Dendritic cell treated with granulocyte-macrophage colony-stimulating factor and Interleukin-4, amounts not matched to agents 40 ng/mL and 50 ng/mL, for 4 days (primary cell): ENCODE data around the gene ZC3H12C.
"Not testable (repeated sequence)": the region's sequence is repeated elsewhere in the genome, so short reads cannot be mapped to it uniquely, and the experiment has no call there.

Experiments used
- H3K27ac Mint-ChIP-seq: one replicate; pipeline ENCODE4 v1.8.0; 2022; ENCODE audit warnings: mild to moderate bottlenecking, mixed read lengths
- H3K27me3 Mint-ChIP-seq: one replicate; pipeline ENCODE4 v1.8.0; 2022; ENCODE audit warnings: mild to moderate bottlenecking, mixed read lengths
- H3K36me3 Mint-ChIP-seq: one replicate; pipeline ENCODE4 v1.8.0; 2022; ENCODE audit warnings: low read depth, mixed read lengths
- H3K4me1 Mint-ChIP-seq: one replicate; pipeline ENCODE4 v1.8.0; 2022; ENCODE audit warnings: low read depth, mixed read lengths
- H3K4me3 Mint-ChIP-seq: one replicate; pipeline ENCODE4 v1.8.0; 2022; ENCODE audit warnings: mild to moderate bottlenecking, moderate library complexity, mixed read lengths
- H3K9me3 Mint-ChIP-seq: one replicate; pipeline ENCODE4 v1.8.0; 2022; ENCODE audit warnings: mixed read lengths
- intact Hi-C: fragments of 100-400 bp; cut with micrococcal nuclease; formaldehyde crosslinking; loops from one replicate; pipeline ENCODE4 v1.15.0; 2022

The ZC3H12C gene

GRCh38 chr11:110092515-110093406 lies at the start of gene ZC3H12C:
Gene ZC3H12C, plus strand, starts transcription at chr11:110093392. Its CDS starts 20 bp downstream, at chr11:110093412.
- no peaks in the 10 kb centered on the region for H3K9me3 Mint-ChIP-seq
- intact Hi-C loops: loop anchor here (1.0 to 2.0 kb wide), 2 partner anchors 65 to 146 kb away; no protein-coding TSS in a partner anchor
- H3K36me3 Mint-ChIP-seq: peaks cover 16% of the 10 kb centered on the region
- peak within 1 kb of the TSS; percentile 91 for H3K4me3 Mint-ChIP-seq
- peaks cover 22% of the 10 kb centered on the region for H3K27me3 Mint-ChIP-seq
- H3K4me1 Mint-ChIP-seq: peaks cover 19% of the 10 kb centered on the region
- H3K27ac Mint-ChIP-seq: peak within 1 kb of the TSS; percentile 89

GRCh38 chr11:110044226-110044968 lies 48.8 kb upstream of the ZC3H12C start:
- Mint-ChIP-seq H3K36me3 (no peaks in the 10 kb centered on the region), H3K27ac (no peak overlapping the region), H3K9me3 (no peaks in the 10 kb centered on the region), H3K4me3 (no peak overlapping the region), H3K4me1 (peaks cover 6% of the 10 kb centered on the region), H3K27me3 (no peaks in the 10 kb centered on the region)
- intact Hi-C loops: no loop called here

GRCh38 chr11:110046775-110047380 lies 46.3 kb upstream of the ZC3H12C start:
- intact Hi-C loops: no loop called here
- Mint-ChIP-seq H3K4me1 (peaks cover 6% of the 10 kb centered on the region), H3K36me3 (no peaks in the 10 kb centered on the region), H3K27ac (peak overlapping the region; percentile 73), H3K4me3 (no peak overlapping the region), H3K9me3 (peaks cover 10% of the 10 kb centered on the region), H3K27me3 (no peaks in the 10 kb centered on the region)

- Mint-ChIP-seq H3K4me1 (peaks cover 6% of the 10 kb centered on the region), H3K27me3 (no peaks in the 10 kb centered on the region), H3K9me3 (peaks cover 33% of the 10 kb centered on the region), H3K27ac (no peak overlapping the region), H3K4me3 (no peak overlapping the region), H3K36me3 (peaks cover 7% of the 10 kb centered on the region)
- intact Hi-C loops: no loop called here
Measured at GRCh38 chr11:110049501-110050200, 43.5 kb upstream of the ZC3H12C start.

- Mint-ChIP-seq H3K27me3 (no peaks in the 10 kb centered on the region), H3K4me1 (peaks cover 6% of the 10 kb centered on the region), H3K4me3 (no peak overlapping the region), H3K27ac (no peak overlapping the region), H3K36me3 (peaks cover 7% of the 10 kb centered on the region), H3K9me3 (peaks cover 35% of the 10 kb centered on the region)
- intact Hi-C loops: no loop called here
Measured at GRCh38 chr11:110050201-110050506, 43.0 kb upstream of the ZC3H12C start.

GRCh38 chr11:110053848-110054414 lies 39.3 kb upstream of the ZC3H12C start:
- Mint-ChIP-seq H3K27ac (no peak overlapping the region), H3K4me1 (no peaks in the 10 kb centered on the region), H3K36me3 (peaks cover 7% of the 10 kb centered on the region), H3K9me3 (peaks cover 35% of the 10 kb centered on the region), H3K4me3 (no peak overlapping the region), H3K27me3 (no peaks in the 10 kb centered on the region)
- intact Hi-C loops: no loop called here

GRCh38 chr11:110056956-110057355 lies 36.2 kb upstream of the ZC3H12C start:
- no peaks in the 10 kb centered on the region for H3K27me3 Mint-ChIP-seq
- H3K4me1 Mint-ChIP-seq: no peaks in the 10 kb centered on the region
- peaks cover 7% of the 10 kb centered on the region for H3K36me3 Mint-ChIP-seq
- intact Hi-C loops: no loop called here
- no peak overlapping the region for H3K4me3 Mint-ChIP-seq
- peaks cover 25% of the 10 kb centered on the region for H3K9me3 Mint-ChIP-seq
- H3K27ac Mint-ChIP-seq: no peak overlapping the region

GRCh38 chr11:110059706-110060463 lies 33.3 kb upstream of the ZC3H12C start:
- Mint-ChIP-seq H3K4me3 (no peak overlapping the region), H3K27me3 (no peaks in the 10 kb centered on the region)

GRCh38 chr11:110061296-110061695 lies 31.9 kb upstream of the ZC3H12C start:
- Mint-ChIP-seq H3K4me3 (no peak overlapping the region), H3K27ac (no peak overlapping the region), H3K9me3 (no peaks in the 10 kb centered on the region), H3K4me1 (peaks cover 11% of the 10 kb centered on the region), H3K27me3 (no peaks in the 10 kb centered on the region), H3K36me3 (no peaks in the 10 kb centered on the region)
- intact Hi-C loops: no loop called here

More at GRCh38 chr11:110059706-110060463, 33.3 kb upstream of the ZC3H12C start:
- intact Hi-C loops: no loop called here
- no peaks in the 10 kb centered on the region for H3K36me3 Mint-ChIP-seq
- peaks cover 11% of the 10 kb centered on the region for H3K4me1 Mint-ChIP-seq
- no peaks in the 10 kb centered on the region for H3K9me3 Mint-ChIP-seq
- no peak overlapping the region for H3K27ac Mint-ChIP-seq

GRCh38 chr11:110062247-110062646 lies 30.9 kb upstream of the ZC3H12C start:
- H3K4me1 Mint-ChIP-seq: peaks cover 11% of the 10 kb centered on the region
- intact Hi-C loops: no loop called here
- H3K36me3 Mint-ChIP-seq: no peaks in the 10 kb centered on the region
- H3K27ac Mint-ChIP-seq: no peak overlapping the region
- H3K9me3 Mint-ChIP-seq: no peaks in the 10 kb centered on the region
- H3K27me3 Mint-ChIP-seq: no peaks in the 10 kb centered on the region
- no peak overlapping the region for H3K4me3 Mint-ChIP-seq

- no peak overlapping the region for H3K27ac Mint-ChIP-seq
- intact Hi-C loops: no loop called here
- no peaks in the 10 kb centered on the region for H3K27me3 Mint-ChIP-seq
- no peaks in the 10 kb centered on the region for H3K36me3 Mint-ChIP-seq
- H3K9me3 Mint-ChIP-seq: no peaks in the 10 kb centered on the region
- peaks cover 26% of the 10 kb centered on the region for H3K4me1 Mint-ChIP-seq
- H3K4me3 Mint-ChIP-seq: no peak overlapping the region
Measured at GRCh38 chr11:110065189-110065588, 28.0 kb upstream of the ZC3H12C start.

- H3K36me3 Mint-ChIP-seq, H3K27me3 Mint-ChIP-seq, intact Hi-C loops, H3K9me3 Mint-ChIP-seq, H3K27ac Mint-ChIP-seq, H3K4me3 Mint-ChIP-seq: not testable (repeated sequence)
- peaks cover 33% of the 10 kb centered on the region for H3K4me1 Mint-ChIP-seq
Measured at GRCh38 chr11:110068001-110068400, 25.2 kb upstream of the ZC3H12C start.
